ENCODE data around the gene CRYZL1. TPM values are rescaled to one million over a fixed set of nuclear protein-coding genes. Genes with fewer than 3 reads are reported as not detected.

Gene CRYZL1
- total and polyA plus RNA-seq, 7 donors = 12.8 to 37.7 (median 16.1) TPM

DNA sequence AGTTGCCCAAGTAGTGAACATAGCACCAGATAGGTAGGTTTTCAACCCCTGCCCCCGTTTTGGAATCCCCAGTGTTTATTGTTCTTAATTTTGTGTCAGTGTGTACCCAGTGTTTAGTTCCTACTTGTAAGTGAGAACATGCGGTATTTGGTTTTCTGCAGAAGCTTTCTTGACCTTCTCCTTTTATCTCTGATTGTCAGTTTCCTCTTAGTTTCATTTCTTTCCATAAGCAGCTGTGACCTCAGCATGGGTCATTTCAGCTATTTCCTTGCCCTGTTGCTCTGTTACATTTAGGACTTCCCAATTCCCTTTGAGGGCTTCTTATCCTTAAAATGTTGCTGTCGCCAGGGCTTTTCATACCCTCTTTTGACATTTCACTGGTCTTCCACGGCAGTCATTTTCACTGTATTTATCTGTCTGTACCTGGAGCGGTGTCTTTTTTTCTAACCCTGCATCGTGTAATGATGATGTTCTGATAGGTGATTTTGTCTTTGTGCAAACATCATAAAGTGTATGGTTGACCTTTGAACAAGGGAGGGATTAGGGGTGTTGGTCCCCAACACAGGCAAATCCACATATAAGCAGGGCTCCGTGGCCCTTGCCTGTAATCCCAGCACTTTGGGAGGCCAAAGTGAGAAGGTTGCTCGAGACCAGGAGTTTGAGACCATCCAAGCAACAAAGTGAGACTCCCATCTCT is 15.7 kb upstream of the CRYZL1 start:
- H3K4me1 ChIP-seq = peaks cover 15% of the 10 kb centered on the region
- no peak overlapping the region for H3K27ac ChIP-seq
- no peaks in the 10 kb centered on the region for H3K9me3 ChIP-seq
- DNase-seq = no peak
- H3K4me3 ChIP-seq = no peak overlapping the region
- intact Hi-C loops (cut with DNase I) = no loop called here
- TF ChIP-seq, protein P1, sequence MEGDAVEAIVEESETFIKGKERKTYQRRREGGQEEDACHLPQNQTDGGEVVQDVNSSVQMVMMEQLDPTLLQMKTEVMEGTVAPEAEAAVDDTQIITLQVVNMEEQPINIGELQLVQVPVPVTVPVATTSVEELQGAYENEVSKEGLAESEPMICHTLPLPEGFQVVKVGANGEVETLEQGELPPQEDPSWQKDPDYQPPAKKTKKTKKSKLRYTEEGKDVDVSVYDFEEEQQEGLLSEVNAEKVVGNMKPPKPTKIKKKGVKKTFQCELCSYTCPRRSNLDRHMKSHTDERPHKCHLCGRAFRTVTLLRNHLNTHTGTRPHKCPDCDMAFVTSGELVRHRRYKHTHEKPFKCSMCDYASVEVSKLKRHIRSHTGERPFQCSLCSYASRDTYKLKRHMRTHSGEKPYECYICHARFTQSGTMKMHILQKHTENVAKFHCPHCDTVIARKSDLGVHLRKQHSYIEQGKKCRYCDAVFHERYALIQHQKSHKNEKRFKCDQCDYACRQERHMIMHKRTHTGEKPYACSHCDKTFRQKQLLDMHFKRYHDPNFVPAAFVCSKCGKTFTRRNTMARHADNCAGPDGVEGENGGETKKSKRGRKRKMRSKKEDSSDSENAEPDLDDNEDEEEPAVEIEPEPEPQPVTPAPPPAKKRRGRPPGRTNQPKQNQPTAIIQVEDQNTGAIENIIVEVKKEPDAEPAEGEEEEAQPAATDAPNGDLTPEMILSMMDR (IDR thresholded peaks at IDR 0.05) = no peak
- no peaks in the 10 kb centered on the region for H3K27me3 ChIP-seq (ENCODE audit: insufficient read depth in 3 of 3, low read length in 2 of 3)
- H3K36me3 ChIP-seq (ENCODE audit: insufficient read depth in 1 of 2, low read depth in 1 of 2) = no peaks in the 10 kb centered on the region
- WGBS, 3 donors = 59 to 84% (median 73%) methylated on average over 8 of the region's 8 CpGs
- ATAC-seq = no peak

DNA sequence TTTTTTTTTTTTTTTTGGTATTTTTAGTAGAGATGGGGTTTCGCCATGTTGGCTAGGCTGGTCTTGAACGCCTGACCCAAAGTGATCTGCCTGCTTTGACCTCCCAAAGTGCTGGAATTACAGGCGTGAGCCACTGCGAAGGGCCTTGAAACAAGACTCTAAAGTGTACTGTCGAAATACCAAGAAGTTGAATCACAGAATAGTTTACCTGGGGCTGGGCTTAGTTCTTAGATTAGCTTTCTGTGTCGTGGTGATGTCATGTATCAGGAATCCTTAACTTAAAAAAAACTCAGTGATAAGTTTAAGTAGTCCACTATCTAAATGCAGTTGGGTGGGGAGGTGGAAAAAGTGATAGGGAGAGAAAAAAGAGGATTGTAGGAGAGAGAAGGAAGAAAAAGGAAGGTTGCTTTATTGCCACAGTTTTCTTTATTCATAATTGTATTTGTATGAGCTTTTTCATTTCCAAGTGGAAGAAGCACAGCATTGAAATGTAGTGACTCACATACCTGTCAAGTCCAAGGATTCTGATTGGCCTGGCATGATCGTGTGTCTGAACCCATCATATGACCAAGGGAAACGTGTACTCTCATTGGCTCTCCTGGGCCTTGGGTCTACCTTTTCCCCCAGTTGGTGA is 14.2 kb upstream of the CRYZL1 start:
- Histone ChIP-seq H3K36me3 (ENCODE audit: insufficient read depth in 1 of 2, low read depth in 1 of 2) (no peaks in the 10 kb centered on the region), H3K27me3 (ENCODE audit: insufficient read depth in 3 of 3, low read length in 2 of 3) (no peaks in the 10 kb centered on the region), H3K27ac (peak overlapping the region; percentile 59), H3K9me3 (no peaks in the 10 kb centered on the region), H3K4me1 (peaks cover 18% of the 10 kb centered on the region), H3K4me3 (no peak overlapping the region)
- peak; percentile 63 to 89 (median 82) for ATAC-seq
- intact Hi-C loops (cut with DNase I) = no loop called here
- 47 to 77% (median 59%) methylated on average over 8 of the region's 8 CpGs for WGBS, 3 donors
- TF ChIP-seq, protein P1 (IDR thresholded peaks at IDR 0.05) = no peak
- no peak for DNase-seq

DNA sequence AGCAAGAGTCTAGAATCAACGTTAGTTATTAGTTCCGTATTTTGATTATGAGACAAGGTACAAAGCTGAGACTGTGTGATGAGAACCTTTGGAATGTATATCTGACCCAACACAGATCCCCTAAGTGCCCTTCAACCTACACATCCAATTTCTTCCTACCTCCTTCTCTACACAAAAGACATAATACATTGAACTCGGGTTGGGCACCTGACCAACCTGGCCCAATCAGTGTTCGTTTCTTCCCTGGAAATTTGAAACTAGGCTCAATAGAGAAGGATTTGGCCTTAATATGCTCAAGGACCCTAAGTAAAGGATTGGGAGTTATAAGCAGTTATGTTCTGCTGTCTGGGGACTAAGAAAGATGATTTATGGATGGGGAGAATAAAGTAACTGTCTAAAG is 12.9 kb upstream of the CRYZL1 start:
- intact Hi-C loops (cut with DNase I) = loop anchor here in 1 of 2 donors (5.0 kb wide), 1 partner anchor 33 kb away; no protein-coding TSS in a partner anchor
- Histone ChIP-seq H3K9me3 (no peaks in the 10 kb centered on the region), H3K27me3 (ENCODE audit: insufficient read depth in 3 of 3, low read length in 2 of 3) (no peaks in the 10 kb centered on the region), H3K4me1 (peaks cover 23% of the 10 kb centered on the region), H3K36me3 (ENCODE audit: insufficient read depth in 1 of 2, low read depth in 1 of 2) (no peaks in the 10 kb centered on the region), H3K4me3 (no peak overlapping the region), H3K27ac (no peak overlapping the region)
- 86 to 98% (median 89%) methylated on average over 4 of the region's 4 CpGs for WGBS, 3 donors
- TF ChIP-seq, protein P1 (IDR thresholded peaks at IDR 0.05) = no peak
- DNase-seq = no peak
- ATAC-seq = no peak

DNA sequence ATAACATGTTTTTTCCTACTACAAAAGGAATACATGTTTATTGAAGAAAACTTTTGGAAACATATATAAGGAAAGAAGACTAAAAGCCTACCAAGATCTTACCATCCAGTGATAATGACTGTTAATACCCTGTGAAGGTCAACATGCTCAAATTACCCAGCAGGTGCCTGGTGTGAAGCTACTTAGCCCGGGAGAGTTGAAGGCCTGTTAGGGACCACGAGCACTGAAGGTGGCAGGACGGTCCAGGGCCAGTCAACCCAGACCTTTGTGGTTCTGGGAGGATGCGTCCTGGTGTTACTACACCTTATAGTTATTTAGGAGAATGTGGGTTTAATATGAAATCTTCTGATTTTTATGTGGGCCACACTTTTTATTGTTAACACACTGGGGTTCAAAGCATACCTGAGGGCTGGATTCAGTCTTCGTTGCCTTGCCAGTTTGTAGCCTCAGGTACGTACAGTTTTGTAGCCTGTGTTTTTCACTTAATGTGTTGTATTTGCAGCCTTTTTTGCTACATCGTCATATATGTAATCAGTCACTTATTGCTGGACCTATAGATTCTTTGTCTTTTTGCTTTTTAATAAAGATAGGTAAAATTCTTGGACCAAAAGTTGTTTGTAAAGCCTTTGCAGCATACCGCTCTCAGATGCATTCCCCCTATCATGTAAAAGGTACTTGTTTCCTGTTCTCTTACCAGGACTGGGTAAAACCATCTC is 10.6 kb upstream of the CRYZL1 start:
- H3K4me3 ChIP-seq = no peak overlapping the region
- TF ChIP-seq, protein P1 (IDR thresholded peaks at IDR 0.05) = no peak
- peaks cover 20% of the 10 kb centered on the region for H3K4me1 ChIP-seq
- intact Hi-C loops (cut with DNase I) = loop anchor here in 1 of 2 donors (5.0 kb wide), 1 partner anchor 35 kb away; no protein-coding TSS in a partner anchor
- WGBS, 3 donors = 61 to 71% (median 62%) methylated on average over 8 of the region's 8 CpGs
- ATAC-seq = peak; percentile 48 to 79 (median 69)
- no peaks in the 10 kb centered on the region for H3K36me3 ChIP-seq (ENCODE audit: insufficient read depth in 1 of 2, low read depth in 1 of 2)
- no peak overlapping the region for H3K27ac ChIP-seq
- DNase-seq = no peak
- no peaks in the 10 kb centered on the region for H3K27me3 ChIP-seq (ENCODE audit: insufficient read depth in 3 of 3, low read length in 2 of 3)
- H3K9me3 ChIP-seq = no peaks in the 10 kb centered on the region

Measured in psoas muscle (tissue), 8 donors.